GM21526 (cell line): Measurements from ENCODE around the gene DLGAP4.
"Not testable (repeated sequence)": the region's sequence is repeated elsewhere in the genome, so short reads cannot be mapped to it uniquely, and the experiment has no call there.

ENCODE experiments used
- ATAC-seq: cut with Tn5 transposase; IDR thresholded peaks from one replicate; pipeline ENCODE4 v1.9.1; 2021; ENCODE audit warnings: moderate library complexity; ENCODE audit not compliant: unreplicated experiment, low FRiP score

The DLGAP4 gene

DNA sequence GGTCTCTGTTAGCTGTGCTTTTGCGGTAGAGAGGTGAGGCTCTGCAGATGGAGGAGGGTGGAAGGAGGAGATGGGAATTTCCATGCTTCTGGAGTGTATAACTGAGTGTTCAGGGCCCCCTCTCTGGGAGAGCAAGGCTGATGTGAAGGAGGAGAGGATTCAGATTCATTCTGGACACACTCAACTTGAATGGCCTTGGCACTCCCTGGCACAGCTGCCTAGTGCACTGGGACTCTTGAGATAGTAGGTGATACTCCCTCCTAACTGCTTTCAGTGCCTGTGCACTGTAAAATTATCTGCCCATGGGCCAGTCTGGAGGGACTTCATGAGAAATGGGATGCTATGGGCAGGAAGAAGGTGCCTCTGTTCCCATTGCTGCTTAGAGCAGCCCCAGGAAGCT is 180.9 kb downstream of the DLGAP4 start:
- ATAC-seq = no peak

DNA sequence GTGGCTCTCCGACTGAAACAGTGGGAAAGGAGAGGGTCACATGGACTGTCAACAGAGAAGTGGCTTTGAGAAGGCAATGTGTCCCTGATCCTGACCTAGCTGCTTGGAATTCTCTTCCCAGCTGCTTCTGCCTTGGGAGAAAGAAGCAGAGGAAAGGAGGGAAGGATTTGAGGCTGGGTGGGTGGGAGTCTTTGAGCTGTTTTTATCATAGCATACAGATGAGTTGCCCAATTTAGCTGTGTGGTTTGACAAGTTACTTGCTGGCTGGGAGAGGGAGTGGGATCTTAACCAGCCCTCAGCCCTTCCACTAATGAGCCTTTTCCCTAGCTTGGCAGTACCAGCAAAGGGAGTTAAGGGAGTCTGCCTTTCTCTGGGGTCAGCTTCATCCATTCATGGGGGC is 184.1 kb downstream of the DLGAP4 start:
- ATAC-seq = no peak

DNA sequence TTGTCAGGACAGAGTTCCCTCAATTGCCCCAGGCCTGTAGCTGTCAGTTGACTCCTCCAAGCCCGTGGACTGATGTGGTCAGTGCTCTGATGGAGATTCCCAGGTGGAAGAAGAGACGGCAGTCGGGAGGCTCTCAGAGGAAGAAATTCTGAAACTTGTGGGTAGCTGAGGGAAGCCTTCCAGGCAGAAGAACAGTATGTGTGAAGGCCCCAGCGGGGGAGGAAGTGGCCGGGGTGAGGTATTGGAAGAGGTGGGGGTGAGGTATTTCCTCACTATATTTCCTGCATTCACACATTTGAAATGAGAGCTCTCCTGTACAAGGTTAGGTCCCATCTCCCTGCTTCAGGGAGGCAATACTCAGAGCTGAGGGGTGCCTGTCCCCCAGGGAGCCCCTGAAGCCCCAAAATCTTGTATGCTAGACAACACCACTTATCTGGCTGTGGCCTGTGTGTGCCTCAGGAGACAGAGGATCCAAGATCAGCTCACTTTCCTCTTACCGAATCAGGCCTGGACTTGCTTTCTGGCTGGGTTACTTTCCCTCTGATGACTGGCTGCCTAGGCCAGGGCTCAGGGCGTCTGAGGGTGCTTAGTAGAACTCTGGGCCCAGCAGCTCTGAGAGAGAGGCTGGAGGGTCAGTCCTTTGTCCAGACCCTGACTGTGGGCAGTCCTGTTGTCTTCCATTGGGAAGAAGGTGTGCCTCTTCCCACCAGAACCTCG is 185.9 kb downstream of the DLGAP4 start:
- ATAC-seq = no peak

DNA sequence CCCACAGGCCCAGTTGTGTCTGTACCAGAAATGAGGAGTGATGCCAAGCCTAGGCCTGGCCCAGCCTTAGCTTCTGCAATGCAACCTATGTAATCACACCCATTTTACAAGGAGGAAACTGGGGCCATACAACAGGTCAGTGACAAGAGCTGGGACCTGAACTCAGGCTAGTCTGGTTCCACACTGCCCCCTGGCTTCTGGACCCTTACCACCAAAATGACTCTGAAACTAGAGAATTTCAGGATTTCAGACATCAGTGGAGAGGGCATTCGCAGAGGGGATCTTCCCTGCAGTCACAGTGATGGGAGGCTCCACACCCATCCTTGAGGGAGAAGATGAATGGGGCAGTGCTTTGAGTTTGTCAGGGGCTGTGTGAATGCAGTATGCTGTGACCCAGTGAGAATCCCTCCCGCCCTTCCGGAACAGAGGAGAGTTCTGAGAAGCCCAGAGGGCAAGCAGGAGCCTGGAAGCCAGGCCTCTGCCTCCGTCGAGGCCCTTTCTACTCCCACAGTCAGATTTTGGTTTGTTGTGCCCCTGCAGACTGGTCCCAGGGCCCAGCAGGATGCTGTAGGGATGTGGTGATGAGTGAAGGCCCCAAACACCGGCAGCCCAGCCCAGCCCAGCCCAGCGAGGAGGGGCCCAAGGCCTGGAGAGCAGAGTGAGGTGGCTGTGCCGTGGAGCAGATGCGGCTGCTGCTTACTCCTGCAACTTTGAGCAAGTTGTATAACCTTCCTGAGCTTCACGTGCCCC is 187.1 kb downstream of the DLGAP4 start:
- ATAC-seq = no peak

DNA sequence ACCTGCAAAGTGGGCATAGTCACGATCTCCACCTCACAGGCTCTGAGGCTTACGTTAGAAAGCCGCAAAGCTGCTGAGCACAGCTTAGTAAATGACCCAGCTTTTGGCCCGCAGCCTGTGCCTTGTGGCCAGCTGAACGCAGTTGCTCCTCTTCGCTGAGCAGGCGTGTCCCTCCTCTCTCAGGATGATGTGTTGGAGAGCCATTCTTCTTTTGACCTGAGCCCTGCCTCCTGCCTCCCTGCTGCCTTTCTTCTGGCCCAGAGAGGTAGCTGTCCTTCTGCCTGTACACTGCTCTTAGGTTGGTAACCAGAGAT is 187.6 kb downstream of the DLGAP4 start:
- ATAC-seq = no peak

DNA sequence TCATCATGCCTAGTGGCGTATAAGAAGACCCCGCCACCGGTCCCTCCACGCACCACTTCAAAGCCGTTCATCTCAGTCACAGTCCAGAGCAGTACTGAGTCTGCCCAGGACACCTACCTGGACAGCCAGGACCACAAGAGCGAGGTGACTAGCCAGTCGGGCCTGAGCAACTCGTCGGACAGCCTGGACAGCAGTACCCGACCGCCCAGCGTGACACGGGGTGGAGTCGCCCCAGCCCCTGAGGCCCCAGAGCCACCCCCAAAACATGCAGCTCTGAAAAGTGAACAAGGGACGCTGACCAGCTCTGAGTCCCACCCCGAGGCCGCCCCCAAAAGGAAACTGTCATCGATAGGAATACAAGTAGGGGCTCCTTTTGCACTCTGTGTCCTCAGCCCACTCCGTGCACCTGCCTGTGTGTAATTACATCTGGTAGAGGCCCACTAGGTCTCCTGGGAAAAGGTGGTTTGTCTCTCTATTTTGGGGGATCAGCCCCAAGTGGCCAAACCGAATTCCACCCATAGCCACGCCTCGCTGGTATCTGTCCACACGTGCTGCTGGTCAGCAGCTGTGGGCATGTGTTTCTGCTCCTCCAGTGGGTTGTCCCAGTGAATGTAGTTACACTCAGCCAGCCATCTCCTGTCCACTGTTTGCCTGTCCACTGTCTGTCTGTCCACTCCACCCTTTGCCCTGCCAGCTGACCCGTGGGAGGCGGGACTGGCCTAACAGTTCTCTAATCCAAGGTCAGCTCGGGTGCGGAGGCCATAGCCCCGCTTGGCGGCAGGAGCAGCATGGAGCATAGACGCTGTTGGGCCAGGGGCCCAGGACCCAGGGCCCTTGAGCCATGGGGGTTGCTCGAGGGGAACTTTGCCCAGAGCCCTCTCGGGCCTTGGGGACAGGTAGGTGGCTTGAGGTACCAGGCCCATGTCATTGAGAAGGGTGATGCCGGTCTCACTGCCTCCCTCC is 190.8 kb downstream of the DLGAP4 start:
- ATAC-seq = no peak

DNA sequence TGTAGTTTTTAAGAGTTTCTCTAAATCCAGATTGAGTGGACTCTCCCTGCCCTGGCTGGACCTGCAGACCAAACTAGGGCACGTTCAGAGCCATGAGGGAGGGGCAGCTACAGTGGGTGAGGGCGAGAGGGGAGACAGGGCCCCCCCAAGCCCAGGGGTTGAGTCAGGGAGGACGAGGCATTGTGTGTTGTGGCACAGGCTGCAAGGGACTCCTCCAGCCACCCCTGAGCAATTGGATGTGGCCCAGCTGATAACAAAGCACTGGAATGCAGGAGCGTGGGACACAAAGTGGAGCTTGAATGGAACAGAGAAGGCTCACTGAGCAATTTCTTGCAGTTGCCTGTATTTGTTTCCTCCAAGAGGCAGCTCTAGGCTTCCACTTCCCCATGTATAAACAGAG is 191.7 kb downstream of the DLGAP4 start:
- ATAC-seq = no peak

DNA sequence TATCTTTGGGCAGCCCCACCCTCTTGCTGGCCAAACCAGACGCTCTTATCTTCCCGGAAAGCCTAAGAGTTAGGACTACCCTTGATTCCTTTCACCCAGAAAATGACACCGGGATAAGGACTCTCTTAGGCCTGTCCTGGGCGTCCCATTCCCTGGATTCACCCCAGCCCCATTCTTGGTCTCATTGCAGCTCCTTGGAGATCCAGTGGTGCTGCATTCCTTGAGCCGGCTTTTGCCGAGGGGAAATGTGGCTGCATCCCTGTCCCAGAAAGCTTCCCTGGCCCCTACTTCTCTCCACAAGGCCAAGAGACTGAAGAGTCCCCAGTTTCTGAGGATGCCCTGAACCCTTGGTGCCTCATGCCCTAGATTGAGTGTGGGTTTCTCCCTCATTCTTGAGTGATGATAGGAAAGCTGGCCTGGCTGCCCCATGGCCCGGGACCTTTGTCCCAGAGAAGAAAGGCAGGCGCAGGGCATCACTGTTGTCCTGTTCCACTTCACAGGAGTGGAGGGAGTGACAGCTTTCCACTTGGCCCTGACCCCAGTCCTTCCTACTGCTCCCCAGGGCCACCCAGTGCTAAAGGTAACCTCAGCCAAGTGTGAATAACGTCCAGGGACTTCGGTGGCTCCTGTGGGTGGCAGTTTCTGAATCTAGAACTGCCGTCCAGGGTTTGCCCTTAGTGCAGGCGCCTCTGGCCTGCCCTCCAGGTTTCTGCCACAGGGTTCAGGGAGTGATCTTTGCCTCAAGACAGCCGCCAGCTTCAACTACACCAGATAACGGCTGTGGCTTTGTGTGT is 192.4 kb downstream of the DLGAP4 start:
- ATAC-seq = no peak

DNA sequence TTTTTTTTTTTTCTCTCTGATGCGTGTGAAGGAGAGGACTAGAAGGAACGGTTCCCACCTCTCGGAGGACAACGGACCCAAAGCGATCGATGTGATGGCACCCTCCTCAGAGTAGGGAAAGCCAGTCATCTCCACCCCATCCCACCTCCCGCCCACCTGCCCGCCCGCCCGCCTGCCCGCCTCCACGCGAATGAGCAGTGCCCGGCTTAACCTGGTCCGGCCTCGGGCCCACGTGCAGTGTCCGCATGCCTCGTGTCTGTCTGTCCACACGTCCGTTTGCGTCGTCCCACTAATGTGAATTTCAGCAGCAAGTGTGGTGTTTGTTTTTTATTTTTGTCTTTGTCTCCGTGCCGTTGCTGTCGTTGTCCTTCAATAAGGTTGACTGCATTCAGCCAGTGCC is 193.1 kb downstream of the DLGAP4 start:
- no peak for ATAC-seq

DNA sequence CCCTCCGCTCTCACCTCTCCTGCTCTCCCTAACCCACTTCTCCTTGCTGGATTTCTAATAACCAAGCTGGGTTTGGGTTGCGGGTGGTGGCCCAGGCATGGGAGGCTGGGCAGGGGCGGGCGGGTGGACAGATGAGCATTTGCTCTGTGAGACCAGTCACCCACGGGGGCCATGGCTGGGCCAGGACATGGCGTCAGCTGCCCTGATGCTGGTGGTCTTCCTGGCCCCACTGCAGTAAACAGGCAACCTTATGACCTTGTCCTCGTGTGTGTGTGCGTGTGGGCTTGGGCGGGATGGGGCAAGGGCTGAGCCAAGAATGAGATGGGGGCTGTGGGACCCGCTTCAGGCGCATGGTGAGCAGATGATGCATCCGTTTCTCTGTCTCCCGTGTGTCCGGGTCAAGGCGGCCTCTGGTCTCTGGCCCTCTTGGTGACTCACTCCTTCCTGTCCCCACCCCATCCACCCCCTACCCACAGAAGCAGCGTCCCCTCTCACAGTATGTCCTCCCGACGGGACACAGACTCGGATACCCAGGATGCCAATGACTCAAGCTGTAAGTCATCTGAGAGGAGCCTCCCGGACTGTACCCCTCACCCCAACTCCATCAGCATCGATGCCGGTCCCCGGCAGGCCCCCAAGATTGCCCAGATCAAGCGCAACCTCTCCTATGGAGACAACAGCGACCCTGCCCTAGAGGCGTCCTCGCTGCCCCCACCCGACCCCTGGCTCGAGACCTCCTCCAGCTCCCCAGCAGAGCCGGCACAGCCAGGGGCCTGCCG is 193.8 kb downstream of the DLGAP4 start:
- no peak for ATAC-seq

DNA sequence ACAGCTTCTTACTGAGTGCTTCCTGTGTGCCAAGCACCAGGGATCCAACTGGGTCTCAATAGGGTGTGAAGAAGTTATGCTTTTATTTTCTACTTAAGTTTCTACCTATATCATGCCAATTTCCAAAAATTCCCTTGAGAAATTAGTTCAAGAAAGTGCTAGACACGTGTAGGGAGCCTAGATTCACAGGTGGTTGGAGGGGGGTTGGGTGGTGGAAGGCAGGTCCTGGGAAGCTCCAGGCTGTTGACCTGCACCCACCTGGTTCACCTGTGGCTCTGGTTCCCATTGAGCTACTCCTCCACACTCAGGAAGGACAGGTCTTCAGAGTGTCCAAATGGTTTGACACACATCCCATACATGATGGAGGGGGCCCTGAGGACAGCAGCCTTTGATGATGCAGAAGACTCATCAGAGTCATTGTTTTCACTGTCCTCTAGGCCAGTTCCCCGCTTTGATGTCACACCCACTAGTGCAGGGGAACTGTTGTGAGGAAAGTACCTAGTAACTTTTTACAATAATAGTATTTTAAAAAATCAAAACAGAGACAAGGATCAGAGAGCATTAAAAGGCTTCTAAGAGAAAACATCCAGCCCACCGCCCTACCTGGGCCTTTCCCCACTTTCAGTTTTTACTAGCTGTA is 195.3 kb downstream of the DLGAP4 start:
- no peak for ATAC-seq

DNA sequence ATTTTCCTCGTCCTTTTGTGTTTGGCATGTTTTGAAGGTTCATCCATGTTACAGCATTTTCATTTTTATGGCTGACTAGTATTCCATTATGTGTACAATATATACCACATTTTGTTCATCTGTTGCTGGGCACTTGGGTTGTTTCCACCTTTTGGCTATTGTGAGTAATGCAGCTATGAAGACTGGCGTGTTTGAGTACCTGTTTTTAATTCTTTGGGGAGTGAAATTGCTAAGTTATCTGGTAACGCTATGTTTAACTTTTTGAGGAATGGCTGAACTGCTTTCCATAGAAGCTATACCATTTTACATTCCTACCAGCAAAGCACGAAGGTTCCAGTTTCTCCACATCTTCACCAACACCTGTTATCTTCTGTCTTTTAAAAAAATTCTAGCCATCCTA is 198.2 kb downstream of the DLGAP4 start:
- no peak for ATAC-seq

DNA sequence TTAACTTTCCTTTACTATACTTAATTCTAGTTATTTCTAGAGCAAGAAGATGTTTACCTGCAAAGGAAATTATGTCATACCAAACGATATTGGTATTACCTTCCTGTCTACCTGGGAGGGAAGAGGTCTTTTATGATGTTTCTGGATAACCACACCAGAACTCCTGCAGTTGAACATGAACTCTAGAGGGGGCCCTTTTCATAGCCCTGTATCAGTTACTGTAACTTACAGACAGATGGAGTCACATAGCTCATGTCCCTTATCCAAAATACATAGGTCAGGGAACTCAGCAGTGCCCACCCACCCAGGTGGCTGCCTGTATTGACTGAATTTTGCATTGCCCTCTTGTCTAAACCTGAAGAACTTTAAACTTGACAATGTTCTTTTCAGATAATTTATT is 200.1 kb downstream of the DLGAP4 start:
- ATAC-seq = no peak

DNA sequence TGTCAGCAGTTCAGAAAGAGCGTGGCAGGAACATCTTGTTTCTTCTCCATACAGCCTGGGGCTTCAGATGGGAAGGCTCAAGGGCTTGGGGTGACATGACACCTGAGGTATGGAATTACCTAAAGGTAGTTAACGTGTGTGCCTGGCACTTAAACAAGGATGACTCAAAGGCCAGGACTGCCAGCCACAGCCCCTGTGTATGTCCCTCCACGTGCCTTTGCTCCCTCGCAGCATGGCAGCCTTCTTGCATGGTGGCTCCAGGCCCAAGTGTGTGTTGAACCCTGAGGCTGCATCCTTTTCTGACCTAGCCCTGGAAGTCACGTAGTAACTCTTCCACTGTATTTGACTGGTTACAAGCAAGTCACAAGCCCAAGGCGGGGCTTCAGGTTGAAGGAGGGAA is 201.6 kb downstream of the DLGAP4 start:
- ATAC-seq = no peak

DNA sequence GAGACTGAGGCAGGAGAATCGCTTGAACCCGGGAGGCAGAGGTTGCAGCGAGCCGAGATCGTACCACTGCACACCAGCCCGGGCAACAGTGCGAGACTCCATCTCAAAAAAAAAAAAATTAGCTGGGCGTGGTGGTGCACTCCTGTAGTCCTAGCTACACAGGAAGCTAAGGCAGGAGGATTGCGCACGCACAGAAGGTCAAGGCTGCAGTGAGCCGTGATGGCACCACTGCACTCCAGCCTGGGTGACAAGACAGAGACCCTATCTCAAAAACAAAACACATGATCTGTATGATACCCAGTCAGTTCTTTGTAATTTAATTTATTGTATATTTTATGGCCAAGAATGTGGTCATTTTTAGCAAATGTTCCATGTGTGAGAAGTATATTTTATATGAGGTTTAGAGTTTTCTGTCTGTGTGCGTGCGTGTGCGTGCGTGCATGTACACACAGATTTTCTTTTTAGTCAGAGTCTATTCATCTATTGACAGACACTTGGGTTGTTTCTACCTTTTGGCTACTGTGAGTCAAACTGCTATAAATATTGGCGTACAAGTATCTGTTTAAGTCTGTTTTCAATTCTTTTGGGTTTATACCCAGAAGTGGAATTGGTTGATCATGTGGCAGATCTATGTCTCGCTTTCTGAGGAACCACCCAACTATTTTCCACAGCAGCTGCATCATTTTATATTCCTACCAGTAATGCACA is 213.0 kb downstream of the DLGAP4 start:
- ATAC-seq = no peak

DNA sequence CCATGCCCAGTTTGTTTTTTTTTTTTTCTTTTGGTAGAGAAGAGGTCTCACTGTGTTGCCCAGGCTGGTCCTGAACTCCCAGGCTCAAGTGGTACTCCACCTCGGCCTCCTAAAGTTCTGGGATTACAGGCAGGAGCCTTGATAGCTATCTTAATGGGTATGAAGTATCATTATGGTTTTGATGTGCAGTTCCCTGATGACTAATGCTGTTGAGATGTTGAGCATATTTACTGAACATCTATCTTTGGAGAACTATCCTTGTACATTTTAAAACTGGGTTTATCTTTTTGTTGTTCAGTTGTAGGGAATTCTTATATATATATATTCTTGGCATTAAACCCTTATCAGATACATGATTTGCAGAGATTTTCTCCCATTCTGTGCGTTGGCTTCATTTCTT is 213.8 kb downstream of the DLGAP4 start:
- ATAC-seq = no peak

DNA sequence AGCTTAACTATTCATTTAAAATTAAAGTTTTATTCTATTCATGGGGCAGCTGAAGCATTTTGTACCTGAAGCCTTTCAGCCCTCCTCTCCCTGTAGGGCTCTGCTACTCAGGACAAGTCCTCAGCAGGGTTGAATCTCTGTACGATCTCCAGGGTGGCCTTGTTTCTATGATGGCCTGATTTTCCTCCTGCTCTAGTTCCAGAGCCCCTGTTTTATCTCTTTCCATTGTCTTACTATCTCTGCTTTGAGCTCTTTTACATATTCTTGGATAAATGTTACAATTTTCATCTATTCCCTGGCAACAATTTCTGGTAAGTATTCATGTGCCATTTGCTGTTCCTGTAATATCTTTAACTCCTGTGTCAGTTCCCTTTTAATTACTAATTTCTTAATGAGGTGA is 215.4 kb downstream of the DLGAP4 start:
- no peak for ATAC-seq

DNA sequence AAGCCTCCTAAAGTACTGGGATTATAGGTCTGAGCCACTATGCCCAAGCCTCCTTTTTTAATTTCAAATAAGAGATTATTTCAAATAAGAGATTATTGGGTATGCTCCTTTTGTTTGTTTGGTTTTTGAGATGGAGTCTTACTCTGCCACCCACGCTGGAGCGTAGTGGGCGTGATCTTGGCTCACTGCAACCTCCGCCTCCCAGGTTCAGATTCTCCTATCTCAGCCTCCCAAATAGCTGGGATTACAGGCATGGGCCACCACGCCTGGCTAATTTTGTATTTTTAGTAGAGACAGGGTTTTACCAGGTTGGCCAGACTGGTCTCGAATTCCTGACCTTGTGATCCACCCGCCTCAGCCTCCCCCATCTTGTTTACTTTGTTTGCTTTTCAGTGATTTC is 216.3 kb downstream of the DLGAP4 start:
- ATAC-seq = not testable (repeated sequence)

DNA sequence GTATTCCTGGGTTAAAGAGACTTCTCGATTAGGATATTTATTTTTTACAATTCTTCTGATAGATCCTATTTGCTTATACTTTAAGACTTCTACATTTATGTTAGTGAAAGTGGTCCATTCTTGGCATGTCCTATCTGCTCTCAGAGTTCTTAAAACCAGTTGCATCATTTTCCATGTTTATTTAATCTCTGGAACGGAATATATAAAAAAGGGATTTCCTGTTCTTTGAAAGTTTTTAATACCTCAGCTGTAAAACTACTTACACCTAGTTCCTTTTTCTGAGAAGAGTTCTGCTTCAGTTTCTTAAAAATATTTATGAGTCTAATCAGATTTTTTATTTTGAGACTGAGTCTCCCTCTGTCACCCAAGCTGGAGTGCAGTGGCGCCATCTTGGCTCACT is 217.2 kb downstream of the DLGAP4 start:
- ATAC-seq = no peak
